DMS53 (cell line): ENCODE data around the gene ASPSCR1.
"Not testable (repeated sequence)": the region's sequence is repeated elsewhere in the genome, so short reads cannot be mapped to it uniquely, and the experiment has no call there.

Source experiments
- DNase-seq: peaks from one replicate; lab custom pipeline; 2025; lab: John Stamatoyannopoulos, UW

ASPSCR1 gene

DNA sequence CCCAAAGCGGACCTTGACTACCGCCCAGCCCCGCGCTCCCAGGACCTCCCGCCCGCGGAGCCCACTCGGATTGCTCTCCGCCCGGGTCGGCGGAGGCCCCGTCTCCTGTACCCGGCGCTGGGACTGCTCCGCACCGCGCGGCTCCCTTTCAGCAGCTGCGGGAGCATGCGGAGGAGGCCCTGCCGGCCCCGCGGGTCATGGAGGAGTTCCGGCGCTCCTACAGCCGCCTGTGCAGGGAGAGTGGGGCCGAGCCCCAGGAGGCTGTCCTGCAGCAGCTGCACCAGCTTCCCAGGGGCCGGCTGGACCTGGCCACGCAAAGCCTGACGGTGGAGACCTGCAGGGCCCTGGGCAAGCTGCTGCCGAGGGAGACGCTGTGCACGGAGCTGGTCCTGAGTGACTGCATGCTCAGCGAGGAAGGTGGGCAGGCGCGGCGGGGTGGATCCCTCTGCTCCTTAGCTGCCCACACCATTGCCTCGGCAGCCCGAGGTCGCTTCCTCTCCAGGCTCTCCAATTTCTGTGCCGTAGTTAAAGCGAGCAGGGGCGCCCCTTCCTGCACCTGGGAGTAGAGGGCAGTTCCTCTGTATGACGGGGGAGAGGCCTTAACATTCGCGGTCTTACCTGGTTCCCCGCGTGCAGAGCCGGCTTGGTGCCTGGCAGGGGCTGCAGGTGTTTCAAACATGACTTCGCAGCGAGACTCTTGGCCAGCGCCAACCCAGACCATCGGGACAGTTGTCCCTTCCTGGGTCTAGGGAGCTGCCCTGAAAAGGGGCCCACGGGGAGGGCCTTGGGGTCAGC is 46.2 kb downstream of the ASPSCR1 start:
- peak; percentile 76 for DNase-seq

DNA sequence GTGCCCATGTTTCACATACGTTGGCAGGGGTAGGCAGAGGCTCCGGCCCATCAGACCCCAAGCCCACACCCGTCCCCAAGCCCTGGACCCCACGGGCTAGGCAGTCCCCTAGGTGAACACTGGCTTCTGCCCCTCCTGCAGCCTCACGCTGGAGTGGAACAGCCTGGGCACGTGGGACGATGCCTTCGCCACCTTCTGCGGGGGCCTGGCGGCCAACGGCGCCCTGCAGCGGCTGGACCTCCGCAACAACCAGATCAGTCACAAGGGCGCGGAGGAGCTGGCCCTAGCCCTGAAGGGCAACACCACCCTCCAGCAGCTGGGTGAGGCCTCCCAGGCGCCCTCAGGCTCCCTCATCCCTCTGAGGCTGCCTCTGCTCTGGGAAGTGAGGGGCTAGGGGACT is 47.4 kb downstream of the ASPSCR1 start:
- DNase-seq: no peak

DNA sequence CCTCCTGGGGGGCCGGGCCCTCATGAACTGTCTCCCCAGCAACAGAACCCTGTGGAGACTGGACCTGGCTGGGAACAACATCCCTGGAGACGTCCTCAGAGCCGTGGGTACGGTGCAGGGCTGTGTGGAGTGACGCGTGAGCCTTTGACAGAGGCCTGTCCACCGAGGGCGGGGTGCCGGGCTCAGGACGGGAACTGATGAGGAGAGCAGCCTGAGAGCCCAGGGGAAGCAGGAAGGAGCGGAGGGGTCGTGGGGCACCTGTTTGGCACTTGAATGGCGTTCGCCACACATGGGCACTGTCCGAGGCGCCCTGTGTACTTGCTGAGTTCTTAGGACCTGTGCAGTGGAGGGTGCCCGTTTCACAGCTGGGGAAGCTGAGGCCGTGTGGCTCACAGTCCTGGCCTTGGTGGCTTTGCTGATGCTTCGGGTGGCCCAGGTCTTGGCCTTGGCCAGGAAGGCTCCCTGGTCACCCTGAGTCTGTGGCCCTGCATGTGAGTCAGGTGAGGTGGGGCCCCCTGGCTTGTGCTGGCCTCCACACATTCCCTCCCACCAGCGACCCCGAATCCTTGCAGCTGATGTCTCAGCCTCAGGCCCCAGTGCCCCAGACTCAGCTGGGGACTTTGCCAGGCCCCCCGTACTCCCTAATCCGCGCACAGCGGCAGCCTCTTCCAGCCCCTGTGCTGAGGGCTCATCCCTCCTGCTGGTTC is 48.1 kb downstream of the ASPSCR1 start:
- no peak for DNase-seq

DNA sequence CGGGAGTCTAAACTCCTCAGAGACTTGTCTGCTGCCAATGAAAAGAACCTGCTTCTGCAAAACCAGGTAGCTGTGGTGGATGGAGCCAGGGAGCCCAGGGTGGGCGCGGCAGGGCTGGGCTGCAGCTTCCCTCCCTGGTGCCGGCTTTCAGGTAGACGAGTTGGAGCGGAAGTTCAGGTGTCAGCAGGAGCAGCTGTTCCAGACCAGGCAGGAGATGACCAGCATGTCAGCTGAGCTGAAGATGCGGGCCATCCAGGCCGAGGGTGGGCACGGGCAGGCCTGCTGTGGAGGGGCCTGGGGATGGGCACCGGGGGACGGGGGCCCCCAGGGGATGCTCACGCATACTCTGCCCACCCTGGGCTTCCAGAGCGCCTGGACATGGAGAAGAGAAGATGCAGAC is 50.8 kb downstream of the ASPSCR1 start:
- DNase-seq: no peak

DNA sequence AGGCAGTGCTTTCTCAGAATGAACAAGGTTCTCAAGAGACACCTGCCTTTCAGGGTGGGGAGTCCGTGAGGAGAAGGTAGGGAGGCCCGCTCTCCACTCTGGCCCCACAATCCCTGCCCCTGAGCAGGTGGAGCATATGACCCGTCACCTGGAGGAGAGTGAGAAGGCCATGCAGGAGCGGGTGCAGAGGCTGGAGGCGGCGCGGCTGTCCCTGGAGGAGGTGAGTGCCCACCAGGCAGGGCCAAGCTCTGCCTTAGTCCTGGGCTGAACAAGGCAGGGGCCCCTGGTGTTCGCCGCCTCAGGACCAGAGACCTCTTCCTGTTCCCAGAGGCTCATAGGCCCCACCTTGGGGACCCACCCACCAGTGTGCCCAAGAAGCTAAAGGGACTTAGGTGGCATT is 51.5 kb downstream of the ASPSCR1 start:
- no peak for DNase-seq

DNA sequence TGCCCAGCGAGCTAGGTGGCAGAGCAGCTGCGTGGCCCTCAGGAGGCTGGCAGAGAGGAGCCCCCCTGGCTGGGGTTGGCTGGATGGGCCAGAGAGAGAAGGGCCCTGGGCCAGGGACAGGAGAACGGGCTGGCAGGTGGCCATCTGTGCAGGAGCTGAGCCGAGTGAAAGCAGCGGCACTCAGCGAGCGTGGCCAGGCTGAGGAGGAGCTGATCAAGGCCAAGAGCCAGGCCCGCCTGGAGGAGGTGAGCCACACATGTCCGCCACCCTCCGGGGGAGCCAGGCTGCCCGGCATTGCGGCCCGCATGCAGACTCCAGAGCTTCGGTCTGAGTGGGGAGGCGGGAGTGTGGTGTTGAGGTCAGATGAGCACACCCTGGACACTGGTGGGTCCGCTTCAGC is 52.0 kb downstream of the ASPSCR1 start:
- DNase-seq: no peak

DNA sequence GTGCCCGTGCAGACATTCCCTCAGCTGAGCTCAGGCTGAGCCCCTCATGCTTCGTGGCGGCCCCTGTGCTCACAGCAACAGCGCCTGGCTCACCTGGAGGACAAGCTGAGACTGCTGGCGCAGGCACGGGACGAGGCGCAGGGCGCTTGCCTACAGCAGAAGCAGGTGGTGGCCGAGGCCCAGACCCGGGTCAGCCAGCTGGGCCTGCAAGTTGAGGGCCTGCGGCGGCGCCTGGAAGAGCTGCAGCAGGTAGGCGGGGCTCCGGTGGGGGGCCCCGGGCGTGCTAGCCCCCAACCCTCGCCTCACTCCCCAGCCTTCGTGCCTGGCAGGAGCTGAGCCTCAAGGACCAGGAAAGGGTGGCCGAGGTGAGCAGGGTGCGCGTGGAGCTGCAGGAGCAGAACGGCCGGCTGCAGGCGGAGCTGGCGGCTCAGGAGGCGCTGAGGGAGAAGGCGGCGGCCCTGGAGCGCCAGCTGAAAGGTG is 52.6 kb downstream of the ASPSCR1 start:
- DNase-seq: peak; percentile 76

DNA sequence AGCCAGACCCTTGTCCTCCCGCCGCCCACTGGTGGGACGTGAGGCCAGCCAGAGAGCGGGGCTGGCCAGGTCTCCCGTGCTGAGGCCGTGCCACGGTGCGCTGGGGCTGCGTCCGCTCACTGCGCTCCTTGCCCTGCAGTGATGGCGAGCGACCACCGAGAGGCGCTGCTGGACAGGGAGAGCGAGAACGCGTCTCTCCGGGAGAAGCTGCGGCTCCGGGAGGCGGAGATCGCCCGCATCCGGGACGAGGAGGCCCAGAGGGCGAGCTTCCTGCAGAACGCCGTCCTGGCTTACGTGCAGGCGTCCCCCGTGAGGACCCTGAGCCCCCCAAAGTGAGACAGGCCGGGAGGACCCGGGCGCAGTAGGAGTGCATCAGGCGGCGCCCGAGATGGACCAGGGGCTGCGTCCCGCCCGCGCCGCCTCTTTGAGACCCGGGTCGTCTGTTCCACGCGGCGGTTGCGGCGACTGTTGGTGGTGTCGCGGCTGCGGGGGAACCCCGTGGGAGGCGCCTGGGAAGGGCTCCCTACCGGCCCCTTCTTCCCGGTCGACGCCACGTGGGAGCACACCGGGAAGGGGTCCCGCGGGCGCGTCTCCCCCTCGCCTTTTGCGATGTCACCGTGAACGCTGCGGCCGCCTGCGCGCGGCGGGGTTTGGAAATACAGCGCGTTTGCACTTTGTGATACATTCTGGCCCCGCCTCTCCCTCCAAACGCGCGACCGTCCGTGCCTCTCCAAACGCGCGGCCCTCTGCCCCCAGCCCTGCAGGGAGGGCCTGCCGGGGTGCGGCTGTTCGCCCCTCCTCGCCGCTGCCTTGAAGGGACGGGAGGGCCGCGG is 53.3 kb downstream of the ASPSCR1 start:
- peak; percentile 97 for DNase-seq

DNA sequence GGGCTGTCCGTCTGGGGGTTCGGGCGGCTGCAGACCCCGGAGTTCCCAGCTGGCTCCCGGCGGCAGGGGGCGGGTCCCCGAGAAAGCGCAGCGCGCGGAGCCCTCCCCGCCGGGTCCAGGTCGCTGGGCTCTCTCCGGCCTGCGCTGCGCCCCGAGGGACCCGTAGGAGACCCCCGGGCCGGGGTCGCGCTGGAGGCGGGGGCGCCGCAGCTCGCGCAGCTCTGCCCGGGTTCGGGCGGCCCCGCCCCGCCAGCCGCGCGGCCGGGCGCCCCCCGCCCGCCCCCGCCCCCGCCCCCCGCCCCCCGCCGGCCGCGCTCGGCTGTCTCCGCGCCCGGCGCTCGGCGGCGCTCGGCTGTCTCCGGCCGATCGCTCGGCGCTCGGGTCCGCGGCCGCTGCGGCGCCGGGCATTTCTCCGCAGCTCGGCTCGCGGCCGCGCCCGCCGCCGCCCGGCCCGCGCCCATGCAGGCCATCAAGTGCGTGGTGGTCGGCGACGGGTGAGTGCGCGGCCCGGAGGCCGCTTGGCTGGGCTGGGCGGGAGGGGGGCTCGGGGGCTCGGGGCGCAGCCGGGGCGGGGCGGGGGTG is 54.0 kb downstream of the ASPSCR1 start, which contains the start of gene RAC3:
TSS of gene RAC3 (plus strand) at position 376 of the 582 bp plus-strand sequence. CDS start at position 460, 84 bp downstream.
- peak; percentile 92 for DNase-seq

DNA sequence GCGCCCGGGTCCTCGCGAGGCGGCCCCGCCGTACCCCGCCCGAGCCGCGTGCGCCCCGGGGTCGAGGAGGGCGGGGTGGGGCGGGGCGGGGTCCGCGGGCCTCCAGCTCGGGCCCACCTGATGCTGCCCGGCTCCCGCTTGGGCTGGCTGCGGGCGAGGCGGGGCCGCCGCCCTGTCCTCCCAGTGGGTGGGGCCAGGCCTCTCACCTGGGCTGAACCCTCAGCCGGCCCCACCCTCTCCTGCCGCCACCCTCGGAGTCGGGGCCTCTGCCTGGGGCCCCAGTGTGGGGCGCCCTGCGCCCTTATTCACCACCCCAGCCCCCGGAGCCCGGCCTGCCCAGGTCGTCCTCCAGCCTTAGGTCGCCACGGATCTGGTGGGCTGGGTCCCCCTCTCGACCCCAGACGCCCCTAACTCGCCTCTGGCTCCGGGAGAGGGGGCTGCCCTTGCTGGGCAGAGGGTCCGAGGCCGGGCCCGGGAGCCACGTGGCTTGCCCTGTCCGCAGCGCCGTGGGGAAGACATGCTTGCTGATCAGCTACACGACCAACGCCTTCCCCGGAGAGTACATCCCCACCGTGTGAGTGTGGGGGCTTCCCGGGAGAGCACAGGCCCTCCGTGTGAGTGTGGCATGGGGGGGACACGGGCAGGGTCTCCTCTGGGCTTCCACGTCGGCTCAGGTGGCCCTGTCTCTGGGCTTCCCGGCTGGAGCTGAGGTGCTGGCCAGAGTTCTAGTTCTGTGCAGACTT is 54.6 kb downstream of the ASPSCR1 start:
- peak; percentile 90 for DNase-seq

DNA sequence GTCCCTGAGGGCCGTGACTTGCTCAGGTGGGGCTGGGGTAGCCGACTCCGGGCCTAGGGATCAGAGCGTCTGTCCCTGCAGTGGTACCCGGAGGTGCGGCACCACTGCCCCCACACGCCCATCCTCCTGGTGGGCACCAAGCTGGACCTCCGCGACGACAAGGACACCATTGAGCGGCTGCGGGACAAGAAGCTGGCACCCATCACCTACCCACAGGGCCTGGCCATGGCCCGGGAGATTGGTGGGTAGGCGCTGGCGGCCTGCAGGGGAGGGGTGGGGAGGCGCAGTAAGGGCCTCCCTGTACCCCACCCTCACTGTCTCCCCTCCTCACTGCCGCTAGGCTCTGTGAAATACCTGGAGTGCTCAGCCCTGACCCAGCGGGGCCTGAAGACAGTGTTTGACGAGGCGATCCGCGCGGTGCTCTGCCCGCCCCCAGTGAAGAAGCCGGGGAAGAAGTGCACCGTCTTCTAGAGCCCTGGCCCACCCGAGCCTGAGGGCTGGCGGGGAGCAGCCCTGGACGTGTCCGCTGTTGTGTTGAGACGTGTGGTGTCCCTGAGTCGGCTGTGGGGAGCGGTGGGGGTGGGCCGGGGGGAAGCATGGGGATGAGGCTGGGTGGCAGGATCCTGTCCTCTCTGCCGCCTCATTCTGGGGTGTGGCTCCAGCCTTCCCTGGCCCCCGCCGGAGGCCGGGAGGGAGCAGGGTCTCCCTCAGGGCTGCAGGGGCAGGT is 56.1 kb downstream of the ASPSCR1 start:
- DNase-seq: no peak

DNA sequence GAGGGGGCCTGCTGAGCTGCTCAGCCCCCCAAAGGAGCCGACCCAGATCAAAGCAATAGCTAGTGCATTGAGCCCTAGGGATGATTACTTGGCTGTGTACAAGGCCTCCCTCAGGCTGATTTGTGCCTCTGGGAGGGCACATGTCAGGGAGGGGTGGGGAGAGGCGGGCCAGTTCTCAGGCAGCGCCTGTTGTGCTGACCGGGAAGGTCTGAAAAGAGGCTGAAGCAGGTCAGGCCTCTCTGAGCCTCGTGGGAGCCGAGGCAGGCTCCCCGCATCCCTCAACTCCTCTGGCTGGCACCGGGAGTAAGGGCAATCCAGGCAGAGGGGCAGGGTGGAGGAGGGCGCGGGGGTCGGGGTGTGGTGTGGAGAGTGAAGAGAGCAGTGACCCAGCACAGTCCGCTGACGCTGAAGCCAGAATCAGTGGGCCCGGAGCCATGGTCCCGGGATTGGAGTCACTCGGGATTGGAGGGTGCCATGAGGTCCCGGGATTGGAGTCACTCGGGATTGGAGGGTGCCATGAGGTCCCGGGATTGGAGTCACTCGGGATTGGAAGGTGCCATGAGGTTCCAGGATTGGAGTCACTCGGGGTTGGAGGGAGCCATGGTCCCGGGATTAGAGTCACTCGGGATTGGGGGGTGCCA is 57.1 kb downstream of the ASPSCR1 start:
- no peak for DNase-seq

DNA sequence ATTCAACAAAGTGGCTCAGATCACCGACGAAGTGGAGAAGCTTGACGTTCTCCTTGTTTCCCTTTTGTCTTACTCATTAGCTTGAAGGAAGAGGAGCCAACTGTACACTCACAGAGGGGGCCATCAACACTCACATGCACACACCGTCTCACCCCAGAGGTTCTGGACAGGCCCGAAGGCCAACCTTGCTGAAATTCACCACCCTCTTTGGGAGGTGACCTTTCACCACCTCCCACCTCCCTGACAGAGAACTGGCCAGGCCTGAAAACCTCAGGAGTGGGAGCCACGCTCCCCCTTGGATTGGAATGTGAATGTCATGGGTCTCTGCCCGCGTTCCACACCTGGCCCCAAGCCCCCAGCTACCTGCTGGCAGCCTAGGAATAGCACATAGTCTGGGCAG is 58.1 kb downstream of the ASPSCR1 start:
- no peak for DNase-seq

DNA sequence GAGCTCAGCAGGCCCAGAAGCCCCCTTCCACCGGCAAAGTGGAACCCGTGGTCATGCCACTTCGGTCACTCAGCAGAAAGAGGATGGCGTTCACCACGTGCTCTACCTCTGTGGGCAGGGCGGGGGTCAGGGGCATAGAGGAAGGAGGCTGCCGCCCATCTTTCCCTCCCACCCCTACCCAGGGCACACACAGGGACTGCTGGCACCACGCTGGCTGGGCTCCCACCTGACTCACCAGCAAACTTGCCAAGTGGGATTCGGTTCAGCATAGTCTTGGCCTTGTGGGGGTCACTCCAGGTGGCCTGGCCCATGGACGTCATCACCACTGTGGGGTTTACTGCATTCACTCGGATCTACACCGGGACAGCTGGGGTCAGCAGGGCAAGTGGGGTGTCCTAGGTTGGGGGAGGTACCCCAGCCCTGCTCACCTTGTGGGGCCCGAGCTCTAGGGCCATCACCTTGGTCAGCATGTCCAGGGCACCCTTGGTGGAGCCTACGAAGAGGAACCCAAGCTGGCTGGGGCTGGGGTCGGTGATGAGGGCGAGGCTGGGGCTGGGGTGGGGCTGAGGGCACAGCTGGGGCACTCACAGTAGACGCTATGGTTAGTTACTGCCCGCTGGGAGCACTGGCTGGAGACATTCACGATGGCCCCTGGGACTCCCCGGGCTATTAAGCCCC is 58.7 kb downstream of the ASPSCR1 start:
- DNase-seq: no peak

DNA sequence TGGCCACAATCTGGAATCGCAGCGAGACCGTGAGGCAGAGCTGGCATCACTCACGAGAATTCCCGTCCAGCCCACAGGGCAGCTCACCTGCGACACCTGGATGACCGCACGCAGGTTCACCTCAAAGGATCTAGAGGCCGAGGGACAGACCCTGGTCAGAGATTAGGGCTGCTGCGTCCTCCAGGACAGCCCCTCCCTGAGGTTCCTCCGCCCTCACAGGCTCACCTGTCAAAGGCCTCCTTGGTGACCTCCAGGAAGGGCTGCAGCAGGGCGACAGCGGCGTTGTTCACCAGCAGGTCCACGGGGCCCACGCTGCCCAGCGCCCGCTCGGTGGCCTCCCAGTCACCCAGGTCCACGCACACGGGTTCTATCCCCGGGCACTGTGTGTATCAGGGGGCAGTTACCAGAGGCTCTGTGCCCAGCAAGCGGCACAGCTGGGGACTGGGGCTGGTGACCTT is 59.2 kb downstream of the ASPSCR1 start:
- peak; percentile 69 for DNase-seq

DNA sequence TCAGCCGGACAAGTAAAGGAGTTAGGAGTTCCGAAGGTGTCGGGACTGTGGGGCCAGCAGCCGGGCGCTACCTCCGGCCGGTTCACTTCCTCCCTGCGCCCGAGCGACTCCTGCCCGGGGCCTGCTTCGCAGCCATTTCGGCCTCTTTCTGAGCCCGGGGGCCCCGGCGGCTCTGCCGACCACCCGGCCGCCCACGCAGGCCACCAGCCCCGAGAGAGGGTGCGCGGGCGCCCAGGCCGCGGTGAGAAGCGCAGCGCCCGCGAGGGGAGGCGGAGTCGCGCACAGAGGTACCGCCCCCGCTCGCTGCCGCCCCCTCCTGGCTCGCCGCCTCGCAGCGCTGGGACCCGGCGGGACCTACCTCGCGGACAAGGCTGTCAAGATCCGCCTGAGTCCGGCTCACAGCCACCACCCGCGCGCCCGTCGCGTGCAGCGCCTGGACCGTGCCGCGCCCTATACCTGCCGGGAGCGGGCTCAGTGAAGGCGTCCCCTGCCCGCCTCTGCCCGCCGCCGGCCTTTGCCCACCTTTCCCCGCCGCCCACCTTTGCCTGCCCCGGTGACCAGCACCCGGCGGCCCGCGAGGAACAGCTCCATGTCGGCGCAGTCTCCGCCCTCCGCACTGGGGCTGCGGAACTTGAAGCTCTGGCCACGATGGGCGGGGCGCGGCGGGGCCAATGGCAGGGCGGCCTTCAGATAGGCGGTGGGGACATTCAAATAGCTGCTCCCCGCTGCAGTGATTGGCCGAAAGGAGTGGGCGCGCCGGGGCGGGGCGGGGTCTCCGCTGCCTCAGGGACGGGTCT is 59.9 kb downstream of the ASPSCR1 start, which contains the start of gene DCXR:
TSS of gene DCXR (minus strand) at position 606 of the 797 bp plus-strand sequence. CDS start at position 591, 15 bp downstream.
- peak; percentile 99 for DNase-seq

DNA sequence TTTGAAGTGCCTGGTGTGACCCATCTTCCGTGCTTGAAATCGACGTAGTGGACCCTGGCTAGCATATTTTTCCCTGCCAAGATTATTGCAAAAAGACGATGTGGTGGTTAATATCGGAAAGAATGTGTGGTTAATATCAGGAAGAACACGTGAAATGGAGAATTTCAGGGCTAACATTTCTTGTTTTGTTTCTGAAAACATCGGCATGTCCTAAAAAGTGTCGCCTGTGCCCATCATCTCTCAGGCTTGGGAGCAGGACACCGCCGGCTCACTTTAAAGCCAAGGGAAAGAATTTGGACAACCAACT is 60.4 kb downstream of the ASPSCR1 start:
- peak; percentile 73 for DNase-seq

DNA sequence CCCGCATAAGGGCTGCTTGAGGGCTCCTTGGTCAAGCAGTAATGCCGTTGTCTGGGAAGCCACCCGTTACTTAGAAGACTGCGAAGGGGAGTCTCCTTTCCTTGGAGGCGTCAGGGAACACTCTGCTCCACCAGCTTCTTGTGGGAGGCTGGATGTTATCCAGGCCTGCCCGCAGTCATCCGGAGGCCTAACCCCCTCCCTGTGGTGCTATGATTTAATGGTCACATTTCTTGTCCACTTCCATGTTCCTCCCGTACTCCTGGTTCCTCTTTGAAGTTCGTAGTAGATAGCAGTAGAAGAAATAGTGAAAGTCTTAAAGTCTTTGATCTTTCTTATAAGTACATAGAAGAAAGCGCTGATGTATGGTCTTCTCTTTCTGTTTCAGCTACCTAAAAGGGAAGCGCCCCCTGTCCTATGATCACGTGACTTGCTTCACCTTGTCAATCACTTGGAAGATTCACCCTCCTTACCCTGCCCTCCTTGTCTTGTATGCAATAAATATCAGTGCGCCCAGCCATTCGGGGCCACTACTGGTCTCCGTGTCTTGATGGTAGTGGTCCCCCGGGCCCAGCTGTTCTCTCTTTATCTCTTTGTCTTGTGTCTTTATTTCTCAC is 61.5 kb downstream of the ASPSCR1 start:
- DNase-seq: not testable (repeated sequence)
